ENCODE results near the gene KMT2C. TPM values are rescaled to one million over a fixed set of nuclear protein-coding genes. Genes with fewer than 3 reads are reported as not detected.

The KMT2C gene
- total RNA-seq, 1 experiment from 2014 or later: 54.3 TPM

GRCh38 chr7:152330827-152331226, 105.0 kb downstream of the KMT2C start:
- no peak for DNase-seq
- Histone ChIP-seq H3K4me3 (no peak overlapping the region), H3K36me3 (ENCODE audit: low read depth) (peaks cover 10% of the 10 kb centered on the region; the same call in 1 of the 2 replicates), H3K4me2 (no peak overlapping the region), H3K9me2 (ENCODE audit: insufficient read depth) (no peaks in the 10 kb centered on the region), H3K79me2 (ENCODE audit: low read depth) (peaks cover 26% of the 10 kb centered on the region), H3K9me3 (ENCODE audit: insufficient read depth, low read depth) (no peaks in the 10 kb centered on the region), H4K20me1 (ENCODE audit: insufficient read depth) (no peaks in the 10 kb centered on the region; the same call in none of the 2 replicates), H3K27me3 (ENCODE audit: insufficient read depth, low read depth) (no peaks in the 10 kb centered on the region), H2AFZ (no peak overlapping the region), H3K4me1 (replicated peaks; ENCODE audit: insufficient read depth) (no peaks in the 10 kb centered on the region), H3K27ac (no peak overlapping the region), H3F3A (ENCODE audit: insufficient read depth, low read depth) (peaks cover 4% of the 10 kb centered on the region)
- ChIA-PET POLR2A (ENCODE audit: unreplicated experiment) (no interaction called here), CTCF (no interaction called here)
- no TSS peak for BruUV-seq (replicated peaks)
- intact Hi-C loops (cut with micrococcal nuclease; ENCODE audit: unreplicated experiment): no loop called here
- no peak for TF ChIP-seq CTCF (conservative IDR thresholded peaks at IDR 0.05)
- no peak for TF ChIP-seq EZH2 (IDR thresholded peaks at IDR 0.05; ENCODE audit: low read depth)

GRCh38 chr7:152329469-152329868, 106.3 kb downstream of the KMT2C start:
- Histone ChIP-seq H3K27me3 (ENCODE audit: insufficient read depth, low read depth) (no peaks in the 10 kb centered on the region), H3K27ac (no peak overlapping the region), H2AFZ (no peak overlapping the region), H3K79me2 (ENCODE audit: low read depth) (peaks cover 22% of the 10 kb centered on the region), H3F3A (ENCODE audit: insufficient read depth, low read depth) (peaks cover 4% of the 10 kb centered on the region), H3K4me3 (no peak overlapping the region), H3K9me2 (ENCODE audit: insufficient read depth) (no peaks in the 10 kb centered on the region), H3K36me3 (ENCODE audit: low read depth) (peaks cover 10% of the 10 kb centered on the region; the same call in 1 of the 2 replicates), H3K4me1 (replicated peaks; ENCODE audit: insufficient read depth) (no peaks in the 10 kb centered on the region), H3K4me2 (no peak overlapping the region), H4K20me1 (ENCODE audit: insufficient read depth) (no peaks in the 10 kb centered on the region; the same call in none of the 2 replicates), H3K9me3 (ENCODE audit: insufficient read depth, low read depth) (no peaks in the 10 kb centered on the region)
- intact Hi-C loops (cut with micrococcal nuclease; ENCODE audit: unreplicated experiment): no loop called here
- TF ChIP-seq CTCF (conservative IDR thresholded peaks at IDR 0.05) (no peak), EZH2 (IDR thresholded peaks at IDR 0.05; ENCODE audit: low read depth) (no peak)
- DNase-seq: no peak
- BruUV-seq (replicated peaks): no TSS peak
- POLR2A ChIA-PET (ENCODE audit: unreplicated experiment): no interaction called here
- CTCF ChIA-PET: interaction anchor here (0.6 kb wide), 1 partner anchor 18 kb away, joined by 3 read pairs; no protein-coding TSS in a partner anchor

- intact Hi-C loops (cut with micrococcal nuclease; ENCODE audit: unreplicated experiment): no loop called here
- CTCF ChIA-PET: no interaction called here
- Histone ChIP-seq H3K4me2 (no peak overlapping the region), H3K36me3 (ENCODE audit: low read depth) (peaks cover 10% of the 10 kb centered on the region; the same call in 1 of the 2 replicates), H4K20me1 (ENCODE audit: insufficient read depth) (no peaks in the 10 kb centered on the region; the same call in none of the 2 replicates), H2AFZ (no peak overlapping the region), H3K9me3 (ENCODE audit: insufficient read depth, low read depth) (no peaks in the 10 kb centered on the region), H3K27ac (no peak overlapping the region), H3K27me3 (ENCODE audit: insufficient read depth, low read depth) (no peaks in the 10 kb centered on the region), H3K79me2 (ENCODE audit: low read depth) (peaks cover 13% of the 10 kb centered on the region), H3K4me1 (replicated peaks; ENCODE audit: insufficient read depth) (no peaks in the 10 kb centered on the region), H3K4me3 (no peak overlapping the region), H3K9me2 (ENCODE audit: insufficient read depth) (no peaks in the 10 kb centered on the region), H3F3A (ENCODE audit: insufficient read depth, low read depth) (peaks cover 4% of the 10 kb centered on the region)
- no peak for DNase-seq
- TF ChIP-seq EZH2 (IDR thresholded peaks at IDR 0.05; ENCODE audit: low read depth): no peak
- TF ChIP-seq CTCF (conservative IDR thresholded peaks at IDR 0.05): no peak
- POLR2A ChIA-PET (ENCODE audit: unreplicated experiment): interaction anchor here (0.6 kb wide), 1 partner anchor 369 kb away, joined by 8 read pairs; no protein-coding TSS in a partner anchor
- no TSS peak for BruUV-seq (replicated peaks)
These were observed 107.6 kb downstream of the KMT2C start for GRCh38 chr7:152328234-152328633.
